Right lobe of liver (tissue), 4 donors: ENCODE measurements around the gene DLG2.

Experiments used
- POLR2A ChIP-seq: fragments of 450-650 bp; IDR thresholded peaks from one replicate; pipeline ENCODE4 v1.6.1; 2017; ENCODE audit warnings: antibody characterized with exemption, mild to moderate bottlenecking
- TF ChIP-seq, protein P1 (sequence below), 4 donors: fragments of 200-600 bp in 3 of 4; fragments of 450-650 bp in 1 of 4; IDR thresholded peaks; one replicate each; pipeline versions ENCODE4 v1.5.1 to v1.8.0; 2016 to 2022; ENCODE audit warnings: antibody characterized with exemption in 4 of 4, mild to moderate bottlenecking in 2 of 4
- donor health status: DM: no; HTN: no; CAD: no.
- donor health status: DM: no; HTN: no; CAD: no.
- donor health status: DM: no; HTN: yes; CAD: no.

- TF ChIP-seq, protein P1, sequence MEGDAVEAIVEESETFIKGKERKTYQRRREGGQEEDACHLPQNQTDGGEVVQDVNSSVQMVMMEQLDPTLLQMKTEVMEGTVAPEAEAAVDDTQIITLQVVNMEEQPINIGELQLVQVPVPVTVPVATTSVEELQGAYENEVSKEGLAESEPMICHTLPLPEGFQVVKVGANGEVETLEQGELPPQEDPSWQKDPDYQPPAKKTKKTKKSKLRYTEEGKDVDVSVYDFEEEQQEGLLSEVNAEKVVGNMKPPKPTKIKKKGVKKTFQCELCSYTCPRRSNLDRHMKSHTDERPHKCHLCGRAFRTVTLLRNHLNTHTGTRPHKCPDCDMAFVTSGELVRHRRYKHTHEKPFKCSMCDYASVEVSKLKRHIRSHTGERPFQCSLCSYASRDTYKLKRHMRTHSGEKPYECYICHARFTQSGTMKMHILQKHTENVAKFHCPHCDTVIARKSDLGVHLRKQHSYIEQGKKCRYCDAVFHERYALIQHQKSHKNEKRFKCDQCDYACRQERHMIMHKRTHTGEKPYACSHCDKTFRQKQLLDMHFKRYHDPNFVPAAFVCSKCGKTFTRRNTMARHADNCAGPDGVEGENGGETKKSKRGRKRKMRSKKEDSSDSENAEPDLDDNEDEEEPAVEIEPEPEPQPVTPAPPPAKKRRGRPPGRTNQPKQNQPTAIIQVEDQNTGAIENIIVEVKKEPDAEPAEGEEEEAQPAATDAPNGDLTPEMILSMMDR (IDR thresholded peaks at IDR 0.05) = no peak
- no peak for TF ChIP-seq POLR2A
Measured at GRCh38 chr11:84871116-84871515, 756.0 kb downstream of the DLG2 start.
